GM12878 (cell line): ENCODE data around the gene GRIK4. TPM values are rescaled to one million over a fixed set of nuclear protein-coding genes. Genes with fewer than 3 reads are reported as not detected.

Experiments used
- ATAC-seq: fragments of 200-7000 bp; cut with Tn5 transposase; 3 replicates; pipeline ENCODE4 v1.9.1; 2020; ENCODE audit warnings: mild to moderate bottlenecking, moderate library complexity
- BruUV-seq: library from RNA; stranded (reverse); fragments of 400-500 nt; replicated peaks from 2 replicates; lab custom pipeline; 2021; lab: Mats Ljungman, UMichigan
- CTCF ChIA-PET: fragments of 300-600 bp; sonication (Branson Sonifier 250); formaldehyde crosslinking; extraction: SDS; loops from one replicate; lab custom pipeline; 2021; ENCODE audit warnings: inconsistent platforms; lab: Yijun Ruan, JAX
- POLR2A ChIA-PET: fragments of 350-600 bp; formaldehyde crosslinking; extraction: SDS; loops from one replicate; lab custom pipeline; 2021; ENCODE audit warnings: inconsistent platforms; lab: Charles Lee
- RAD21 ChIA-PET: fragments of 300-600 bp; sonication (Branson Sonifier 250); formaldehyde crosslinking; loops from one replicate; lab custom pipeline; 2023; ENCODE audit warnings: antibody characterized with exemption; ENCODE audit not compliant: unreplicated experiment; lab: Charles Lee
- SMC1A ChIA-PET: fragments of 300-600 bp; sonication (Branson Sonifier 250); formaldehyde crosslinking; loops from one replicate; lab custom pipeline; 2023; ENCODE audit not compliant: unreplicated experiment, uncharacterized antibody; lab: Charles Lee
- DNase-seq: peaks from one replicate; pipeline ENCODE4 v3.0.0-alpha.2; 2011; ENCODE audit warnings: low read depth, low spot score
- FAIRE-seq: peaks from 3 replicates; lab custom pipeline; 2011; peaks lifted over from hg19 to GRCh38; lab: Jason Lieb, UNC
- H2AFZ ChIP-seq: 2 replicates; pipeline ENCODE4 v1.6.0; 2011; ENCODE audit warnings: low read depth, low read length, control low read depth; ENCODE audit not compliant: control insufficient read depth
- H3K27ac ChIP-seq: 2 replicates; pipeline ENCODE4 v1.5.1; 2011; ENCODE audit warnings: control low read depth; ENCODE audit not compliant: control insufficient read depth, insufficient read depth
- H3K27me3 ChIP-seq, 2 experiments: replicated peaks in 1 of 2; 2 replicates each; pipeline versions ENCODE4 v1.6.0 to v1.6.1; 2011; ENCODE audit warnings: low read length in 1 of 2; ENCODE audit not compliant: control insufficient read depth in 2 of 2, insufficient read depth in 2 of 2
- H3K36me3 ChIP-seq, 2 experiments: 2 replicates each; pipeline ENCODE4 v1.5.1; 2011; ENCODE audit warnings: low read length in 1 of 2; ENCODE audit not compliant: control insufficient read depth in 2 of 2, insufficient read depth in 2 of 2
- H3K4me1 ChIP-seq: 2 replicates; pipeline ENCODE4 v1.6.1; 2011; ENCODE audit warnings: mild to moderate bottlenecking, low read length, moderate library complexity, mixed read lengths; ENCODE audit not compliant: control insufficient read depth, insufficient read depth
- H3K4me2 ChIP-seq: 2 replicates; pipeline ENCODE4 v1.6.0; 2011; ENCODE audit warnings: control low read depth; ENCODE audit not compliant: control insufficient read depth, insufficient read depth
- H3K4me3 ChIP-seq: fragments of 200-600 bp; sonication (generic); 2 replicates; pipeline ENCODE4 v1.5.1; 2016
- H3K79me2 ChIP-seq: 2 replicates; pipeline ENCODE4 v1.6.0; 2011; ENCODE audit warnings: low read length; ENCODE audit not compliant: control insufficient read depth, insufficient read depth
- H3K9ac ChIP-seq: 2 replicates; pipeline ENCODE4 v1.8.0; 2011; ENCODE audit warnings: low read length, control low read depth, mixed read lengths; ENCODE audit not compliant: control insufficient read depth, insufficient read depth
- H3K9me3 ChIP-seq: replicated peaks from 3 replicates; pipeline ENCODE4 v1.5.1; 2011; ENCODE audit warnings: mild to moderate bottlenecking, low read length; ENCODE audit not compliant: control insufficient read depth, insufficient read depth
- H4K20me1 ChIP-seq: 2 replicates; pipeline ENCODE4 v1.6.0; 2011; ENCODE audit not compliant: control insufficient read depth, insufficient read depth
- ATF7 ChIP-seq: fragments of 450-650 bp; IDR thresholded peaks from 2 replicates; pipeline ENCODE4 v1.6.1; 2016; ENCODE audit warnings: low read depth, mild to moderate bottlenecking
- BCL11A ChIP-seq: IDR thresholded peaks from 2 replicates; pipeline ENCODE4 v1.6.1; 2011; ENCODE audit warnings: low read depth, low read length
- CEBPZ ChIP-seq: fragments of 150-350 bp; IDR thresholded peaks from 2 replicates; pipeline ENCODE4 v1.6.1; 2016; ENCODE audit warnings: low read depth, low read length
- CHD4 ChIP-seq: fragments of 200-600 bp; sonication (generic); IDR thresholded peaks from 2 replicates; pipeline ENCODE4 v1.6.1; 2016; ENCODE audit warnings: mild to moderate bottlenecking
- HDGF ChIP-seq: fragments of 450-650 bp; IDR thresholded peaks from 2 replicates; pipeline ENCODE4 v1.6.1; 2016; ENCODE audit warnings: antibody characterized with exemption
- KLF5 ChIP-seq: fragments of 450-650 bp; IDR thresholded peaks from 2 replicates; pipeline ENCODE4 v1.6.1; 2014; ENCODE audit warnings: mild to moderate bottlenecking; ENCODE audit not compliant: partially characterized antibody
- LARP7 ChIP-seq: fragments of 450-650 bp; IDR thresholded peaks from 2 replicates; pipeline ENCODE4 v1.6.1; 2017; ENCODE audit warnings: mild to moderate bottlenecking
- MEF2A ChIP-seq: IDR thresholded peaks from 2 replicates; pipeline ENCODE4 v1.6.1; 2011; ENCODE audit warnings: low read depth, mild to moderate bottlenecking, low read length, moderate library complexity; ENCODE audit not compliant: insufficient read depth
- MEF2B ChIP-seq: fragments of 450-650 bp; IDR thresholded peaks from 2 replicates; pipeline ENCODE4 v1.6.1; 2018; ENCODE audit warnings: mild to moderate bottlenecking, moderate library complexity; ENCODE audit not compliant: partially characterized antibody, poor library complexity, severe bottlenecking
- PAX5 ChIP-seq: IDR thresholded peaks from 2 replicates; pipeline ENCODE4 v1.6.1; 2011; ENCODE audit warnings: low read depth, low read length, borderline replicate concordance
- SP1 ChIP-seq: IDR thresholded peaks from one replicate; pipeline ENCODE4 v1.6.1; 2011; ENCODE audit warnings: low read depth, low read length
- SREBF2 ChIP-seq: IDR thresholded peaks from 2 replicates; pipeline ENCODE4 v1.6.1; 2012; ENCODE audit warnings: mild to moderate bottlenecking, low read length
- STAT3 ChIP-seq: IDR thresholded peaks from 2 replicates; pipeline ENCODE4 v1.6.1; 2011; ENCODE audit warnings: low read depth, low read length, improper control_type of control experiment
- TBL1XR1 ChIP-seq: IDR thresholded peaks from 2 replicates; pipeline ENCODE4 v1.6.1; 2012; ENCODE audit warnings: low read depth, low read length, improper control_type of control experiment
- ZNF207 ChIP-seq: fragments of 450-650 bp; IDR thresholded peaks from 2 replicates; pipeline ENCODE4 v1.6.1; 2014; ENCODE audit warnings: antibody characterized with exemption, mild to moderate bottlenecking, borderline replicate concordance
- WGBS: methylation state at CpG from one replicate; pipeline ENCODE4 v1.1.6; 2016; ENCODE audit warnings: low lambda C conversion rate; ENCODE audit not compliant: insufficient replicate concordance, insufficient coverage; ENCODE audit errors: missing lambda C conversion rate; 5-methylcytosine and 5-hydroxymethylcytosine counted together
- in situ Hi-C: fragments of 300-500 bp; cut with MboI; formaldehyde crosslinking; loops from 9 replicates; pipeline ENCODE4 v1.14.3; 2018; ENCODE audit warnings: mixed read lengths
- intact Hi-C: fragments of 100-400 bp; cut with micrococcal nuclease; formaldehyde crosslinking; loops from one replicate; pipeline ENCODE4 v1.14.2; 2022; ENCODE audit not compliant: unreplicated experiment
- polyA plus RNA-seq, 11 experiments: library from polyadenylated mRNA; depleted of rRNA in 4 of 11; unstranded in 6 of 11; stranded (reverse) in 5 of 11; fragments of >200 nt; fragmentation: Nextera tagmentation in 4 of 11; fragmentation: Illumina TruSeq in 1 of 11; extraction: Ambion mirVana in 4 of 11; extraction: Trizol in 1 of 11; gene quantifications; 1 replicate in 1 of 11; 2 replicates in 10 of 11; pipeline versions ENCODE4 v1.2.1 to v1.2.3, GENCODE V29; 2011 to 2016; ENCODE audit warnings: inconsistent platforms in 2 of 11, missing spikeins in 2 of 11, low read depth in 1 of 11
- total RNA-seq, 4 experiments: library from RNA; depleted of rRNA in 3 of 4; stranded (reverse); fragments of >200 nt in 3 of 4; fragmentation: Illumina TruSeq in 1 of 4; extraction: Trizol in 1 of 4; gene quantifications; 2 replicates each; pipeline versions ENCODE4 v1.2.1 to v1.2.3, GENCODE V29; 2013 to 2021
- TF ChIP-seq, protein P1 (sequence below): fragments of 450-650 bp; IDR thresholded peaks from 2 replicates; pipeline ENCODE4 v1.6.1; 2017; ENCODE audit warnings: mild to moderate bottlenecking

The GRIK4 gene
- total and polyA plus RNA-seq, 10 of the 15 experiments (the other 5 are each of a cell fraction or from before 2014, with no cell fraction given), result 0.33 to 3.6 (median 0.72) TPM

- TF ChIP-seq HDGF, result 0 out of 2 replicates have a peak, but pooled peaks have one; percentile 39
- TF ChIP-seq MEF2A, result no peak
- TF ChIP-seq ATF7, result peak; percentile 55; the same call in 1 of the 2 replicates
- TF ChIP-seq, all 136 proteins: peak for 15
Observed at GRCh38 chr11:120655589-120655988, 144.0 kb downstream of the GRIK4 start (continued).

GRCh38 chr11:120657306-120658070, 145.9 kb downstream of the GRIK4 start:
- H3K4me3 ChIP-seq, result no peak overlapping the region
- DNase-seq (peak; percentile 61), FAIRE-seq (peak; percentile 78), ATAC-seq (peak; percentile 86)
- peaks cover 37% of the 10 kb centered on the region for H3K4me1 ChIP-seq
- BruUV-seq, result no TSS peak
- no peaks in the 10 kb centered on the region for H4K20me1 ChIP-seq
- SMC1A ChIA-PET, result interaction anchor here (0.9 to 6.6 kb wide), 17 partner anchors 8 to 270 kb away, joined by 3 to 36 read pairs (median 7); no protein-coding TSS in a partner anchor
- CTCF ChIA-PET, result interaction anchor here (0.8 to 9.0 kb wide), 13 partner anchors 9 to 149 kb away, joined by 3 to 111 read pairs (median 5); no protein-coding TSS in a partner anchor
- H3K36me3 ChIP-seq, result no peaks in the 10 kb centered on the region; a peak in 1 of 4 replicates
- H3K79me2 ChIP-seq, result no peaks in the 10 kb centered on the region
- in situ Hi-C loops (no loop called here), intact Hi-C loops (loop anchor here (1.0 to 5.0 kb wide), 3 partner anchors 45 to 146 kb away; partner anchors contain the start of gene GRIK4)
- H3K4me2 ChIP-seq, result peak overlapping the region; percentile 1
- no peaks in the 10 kb centered on the region for H3K9me3 ChIP-seq
- H3K9ac ChIP-seq, result no peak overlapping the region
- peak overlapping the region; percentile 47 for H3K27ac ChIP-seq
- RAD21 ChIA-PET, result interaction anchor here (0.6 to 5.1 kb wide), 12 partner anchors 8 to 389 kb away, joined by 3 to 38 read pairs (median 4); no protein-coding TSS in a partner anchor
- no peaks in the 10 kb centered on the region for H3K27me3 ChIP-seq
- WGBS, result 33% methylated on average over 6 of the region's 6 CpGs
- POLR2A ChIA-PET, result interaction anchor here (0.5 to 1.3 kb wide), 2 partner anchors 36 to 271 kb away, joined by 3 to 4 read pairs; no protein-coding TSS in a partner anchor
- H2AFZ ChIP-seq, result no peak overlapping the region
- no peak for TF ChIP-seq TBL1XR1
- no peak for TF ChIP-seq KLF5
- no peak for TF ChIP-seq LARP7
- no peak for TF ChIP-seq CEBPZ
- peak; percentile 18 for TF ChIP-seq MEF2B
- TF ChIP-seq STAT3, result 0 out of 2 replicates have a peak, but pooled peaks have one; percentile 18
- TF ChIP-seq BCL11A, result no peak
- TF ChIP-seq, protein P1, sequence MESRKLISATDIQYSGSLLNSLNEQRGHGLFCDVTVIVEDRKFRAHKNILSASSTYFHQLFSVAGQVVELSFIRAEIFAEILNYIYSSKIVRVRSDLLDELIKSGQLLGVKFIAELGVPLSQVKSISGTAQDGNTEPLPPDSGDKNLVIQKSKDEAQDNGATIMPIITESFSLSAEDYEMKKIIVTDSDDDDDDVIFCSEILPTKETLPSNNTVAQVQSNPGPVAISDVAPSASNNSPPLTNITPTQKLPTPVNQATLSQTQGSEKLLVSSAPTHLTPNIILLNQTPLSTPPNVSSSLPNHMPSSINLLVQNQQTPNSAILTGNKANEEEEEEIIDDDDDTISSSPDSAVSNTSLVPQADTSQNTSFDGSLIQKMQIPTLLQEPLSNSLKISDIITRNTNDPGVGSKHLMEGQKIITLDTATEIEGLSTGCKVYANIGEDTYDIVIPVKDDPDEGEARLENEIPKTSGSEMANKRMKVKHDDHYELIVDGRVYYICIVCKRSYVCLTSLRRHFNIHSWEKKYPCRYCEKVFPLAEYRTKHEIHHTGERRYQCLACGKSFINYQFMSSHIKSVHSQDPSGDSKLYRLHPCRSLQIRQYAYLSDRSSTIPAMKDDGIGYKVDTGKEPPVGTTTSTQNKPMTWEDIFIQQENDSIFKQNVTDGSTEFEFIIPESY, result no peak
- peak; percentile 53; the same call in 1 of the 2 replicates for TF ChIP-seq PAX5
- peak; percentile 28 for TF ChIP-seq SP1
- no peak for TF ChIP-seq SREBF2
- TF ChIP-seq ZNF207, result no peak
- no peak for TF ChIP-seq CHD4
